ENCODE data around the gene JAKMIP2. TPM values are rescaled to one million over a fixed set of nuclear protein-coding genes. Genes with fewer than 3 reads are reported as not detected.
"Not testable (repeated sequence)": the region's sequence is repeated elsewhere in the genome, so short reads cannot be mapped to it uniquely, and the experiment has no call there.

JAKMIP2 gene
- total and polyA plus RNA-seq, 8 donors: 0.19 to 2.6 (median 0.67) TPM

GRCh38 chr5:147591120-147591519, 191.4 kb downstream of the JAKMIP2 start:
- TF ChIP-seq CTCF (IDR thresholded peaks at IDR 0.05): no peak
- intact Hi-C loops (cut with DNase I): no loop called here
- Histone ChIP-seq H3K4me3 (no peak overlapping the region), H3K27ac (no peak overlapping the region), H3K36me3 (no peaks in the 10 kb centered on the region), H3K27me3 (no peaks in the 10 kb centered on the region), H3K4me1 (no peaks in the 10 kb centered on the region), H3K9me3 (no peaks in the 10 kb centered on the region)
- no peak for ATAC-seq
- no peak for DNase-seq
- no peak for FAIRE-seq
- whole genome bisulfite sequencing, 2 donors: 61 to 77% methylated on average over 1 of the region's 1 CpG

GRCh38 chr5:147590096-147590495, 192.4 kb downstream of the JAKMIP2 start:
- no peak for ATAC-seq
- Histone ChIP-seq H3K27ac (no peak overlapping the region), H3K9me3 (no peaks in the 10 kb centered on the region), H3K4me1 (no peaks in the 10 kb centered on the region), H3K4me3 (no peak overlapping the region), H3K27me3 (no peaks in the 10 kb centered on the region), H3K36me3 (no peaks in the 10 kb centered on the region)
- intact Hi-C loops (cut with DNase I): no loop called here
- no peak for DNase-seq
- FAIRE-seq: no peak
- TF ChIP-seq CTCF (IDR thresholded peaks at IDR 0.05): no peak

- no peak overlapping the region for H3K4me3 ChIP-seq
- H3K4me1 ChIP-seq: no peaks in the 10 kb centered on the region
- no peak for ATAC-seq
- no peak for FAIRE-seq
- no peak for DNase-seq
- no peaks in the 10 kb centered on the region for H3K9me3 ChIP-seq
- TF ChIP-seq CTCF (IDR thresholded peaks at IDR 0.05): no peak
- 95 to 97% methylated on average over 1 of the region's 1 CpG for WGBS, 2 donors
- H3K36me3 ChIP-seq: no peaks in the 10 kb centered on the region
- intact Hi-C loops (cut with DNase I): no loop called here
- H3K27me3 ChIP-seq: no peaks in the 10 kb centered on the region
- H3K27ac ChIP-seq: no peak overlapping the region
Observed at GRCh38 chr5:147586832-147587231, 195.7 kb downstream of the JAKMIP2 start.

- intact Hi-C loops (cut with DNase I): no loop called here
- Histone ChIP-seq H3K9me3 (no peaks in the 10 kb centered on the region), H3K27me3 (no peaks in the 10 kb centered on the region), H3K4me3 (no peak overlapping the region), H3K4me1 (no peaks in the 10 kb centered on the region), H3K36me3 (no peaks in the 10 kb centered on the region), H3K27ac (no peak overlapping the region)
- WGBS, 2 donors: 72 to 76% methylated on average over 4 of the region's 4 CpGs
- DNase-seq: no peak
- no peak for FAIRE-seq
- no peak for TF ChIP-seq CTCF (IDR thresholded peaks at IDR 0.05)
- no peak for ATAC-seq
Observed at GRCh38 chr5:147586221-147586620, 196.3 kb downstream of the JAKMIP2 start.

GRCh38 chr5:147582272-147582671, 200.3 kb downstream of the JAKMIP2 start:
- H3K9me3 ChIP-seq, H3K27ac ChIP-seq, H3K4me3 ChIP-seq, FAIRE-seq, DNase-seq, H3K27me3 ChIP-seq, H3K4me1 ChIP-seq, ATAC-seq, H3K36me3 ChIP-seq: not testable (repeated sequence)
- intact Hi-C loops (cut with DNase I): loop anchor here in 1 of 3 donors (5.0 kb wide), 1 partner anchor 125 kb away; no protein-coding TSS in a partner anchor
- 45 to 60% methylated on average over 6 of the region's 6 CpGs for WGBS, 2 donors

GRCh38 chr5:147580418-147580817, 202.1 kb downstream of the JAKMIP2 start:
- DNase-seq, ATAC-seq, H3K27me3 ChIP-seq, H3K27ac ChIP-seq, H3K4me3 ChIP-seq, H3K36me3 ChIP-seq, H3K4me1 ChIP-seq, FAIRE-seq, H3K9me3 ChIP-seq: not testable (repeated sequence)
- 91 to 95% methylated on average over 7 of the region's 7 CpGs for WGBS, 2 donors
- intact Hi-C loops (cut with DNase I): loop anchor here in 1 of 3 donors (5.0 kb wide), 1 partner anchor 123 kb away; no protein-coding TSS in a partner anchor
